Ecto neural progenitor cell (in vitro differentiated cells): Measurements from ENCODE around the gene SPOCK1.

Source experiments
- DNase-seq: peaks from one replicate; pipeline ENCODE4 v3.0.0-alpha.2; 2018; ENCODE audit warnings: low spot score

The SPOCK1 gene

GRCh38 chr5:137147346-137147745 lies 351.8 kb downstream of the SPOCK1 start:
- DNase-seq = no peak

GRCh38 chr5:137146402-137146890 lies 352.7 kb downstream of the SPOCK1 start:
- no peak for DNase-seq

- no peak for DNase-seq
Measured at GRCh38 chr5:137145721-137146120, 353.4 kb downstream of the SPOCK1 start.

- no peak for DNase-seq
Measured at GRCh38 chr5:137144656-137145055, 354.5 kb downstream of the SPOCK1 start.

- DNase-seq = no peak
Measured at GRCh38 chr5:137142764-137143605, 356.1 kb downstream of the SPOCK1 start.

- no peak for DNase-seq
Measured at GRCh38 chr5:137142346-137142745, 356.8 kb downstream of the SPOCK1 start.

- DNase-seq = no peak
Measured at GRCh38 chr5:137141779-137142178, 357.3 kb downstream of the SPOCK1 start.

GRCh38 chr5:137136991-137137632 lies 362.0 kb downstream of the SPOCK1 start:
- DNase-seq = no peak

- no peak for DNase-seq
Measured at GRCh38 chr5:137134920-137135532, 364.1 kb downstream of the SPOCK1 start.

GRCh38 chr5:137129886-137130680 lies 369.0 kb downstream of the SPOCK1 start:
- DNase-seq = no peak

- DNase-seq = no peak
Measured at GRCh38 chr5:137128012-137128411, 371.1 kb downstream of the SPOCK1 start.

- no peak for DNase-seq
Measured at GRCh38 chr5:137126829-137127228, 372.3 kb downstream of the SPOCK1 start.

- no peak for DNase-seq
Measured at GRCh38 chr5:137122558-137122957, 376.6 kb downstream of the SPOCK1 start.

GRCh38 chr5:137122075-137122474 lies 377.1 kb downstream of the SPOCK1 start:
- no peak for DNase-seq

- no peak for DNase-seq
Measured at GRCh38 chr5:137119321-137119720, 379.8 kb downstream of the SPOCK1 start.

- no peak for DNase-seq
Measured at GRCh38 chr5:137118629-137119028, 380.5 kb downstream of the SPOCK1 start.

GRCh38 chr5:137115152-137115551 lies 384.0 kb downstream of the SPOCK1 start:
- no peak for DNase-seq

- no peak for DNase-seq
Measured at GRCh38 chr5:137114529-137114928, 384.6 kb downstream of the SPOCK1 start.

GRCh38 chr5:137113939-137114338 lies 385.2 kb downstream of the SPOCK1 start:
- no peak for DNase-seq

GRCh38 chr5:137113161-137113560 lies 386.0 kb downstream of the SPOCK1 start:
- no peak for DNase-seq

GRCh38 chr5:137105351-137106035 lies 393.6 kb downstream of the SPOCK1 start:
- no peak for DNase-seq
